ENCODE measurements around the gene MAP6.

GRCh38 chr11:75547177-75547576 is 121.7 kb downstream of the MAP6 start:
- TF ChIP-seq POLR2A (IDR thresholded peaks at IDR 0.05) (no peak), CTCF (IDR thresholded peaks at IDR 0.05) (no peak)

All from adrenal gland (tissue), 5 donors.